IMR-90 (cell line): ENCODE measurements around the gene ACER1. TPM values are rescaled to one million over a fixed set of nuclear protein-coding genes. Genes with fewer than 3 reads are reported as not detected.

Source experiments
- ATAC-seq: fragments of 200-7000 bp; cut with Tn5 transposase; 2 replicates; pipeline ENCODE4 v1.9.1; 2020; ENCODE audit warnings: low read depth, mild to moderate bottlenecking, moderate library complexity
- BruUV-seq: library from RNA; stranded (reverse); fragments of 400-500 nt; replicated peaks from 2 replicates; lab custom pipeline; 2021; lab: Mats Ljungman, UMichigan
- CTCF ChIA-PET: fragments of 300-600 bp; formaldehyde crosslinking; extraction: SDS; loops from one replicate; lab custom pipeline; 2021; ENCODE audit warnings: antibody characterized with exemption; lab: Yijun Ruan, JAX
- POLR2A ChIA-PET: fragments of 300-600 bp; sonication (Branson Sonifier 250); formaldehyde crosslinking; loops from one replicate; lab custom pipeline; 2022; ENCODE audit warnings: antibody characterized with exemption; ENCODE audit not compliant: unreplicated experiment; lab: Charles Lee
- DNase-seq: peaks from one replicate; pipeline ENCODE4 v3.0.0; 2013
- H2AFZ ChIP-seq: replicated peaks from 2 replicates; pipeline ENCODE3; 2013; ENCODE audit warnings: low read length, mild to moderate bottlenecking; ENCODE audit not compliant: poor library complexity
- H2AK5ac ChIP-seq: 2 replicates; pipeline ENCODE4 v1.6.1; 2013; ENCODE audit warnings: low read depth, low read length, inconsistent platforms
- H2AK9ac ChIP-seq: replicated peaks from 2 replicates; pipeline ENCODE3; 2013; ENCODE audit warnings: mild to moderate bottlenecking, low read depth, low read length, moderate library complexity; ENCODE audit not compliant: poor library complexity
- H2BK120ac ChIP-seq: 2 replicates; pipeline ENCODE4 v1.6.1; 2013; ENCODE audit warnings: low read depth, low read length, inconsistent platforms
- H2BK15ac ChIP-seq: 3 replicates; pipeline ENCODE4 v1.6.1; 2013; ENCODE audit warnings: low read depth, low read length, inconsistent platforms
- H2BK20ac ChIP-seq: 2 replicates; pipeline ENCODE4 v1.6.1; 2013; ENCODE audit warnings: low read depth, mild to moderate bottlenecking, inconsistent platforms, low read length, moderate library complexity
- H2BK5ac ChIP-seq: 2 replicates; pipeline ENCODE4 v1.6.1; 2013; ENCODE audit warnings: mild to moderate bottlenecking, low read depth, low read length, inconsistent platforms; ENCODE audit not compliant: poor library complexity, severe bottlenecking
- H3K14ac ChIP-seq: replicated peaks from 2 replicates; pipeline ENCODE4 v1.6.1; 2013; ENCODE audit warnings: low read depth, low read length, inconsistent platforms
- H3K18ac ChIP-seq: 2 replicates; pipeline ENCODE4 v1.6.1; 2013; ENCODE audit warnings: low read depth, low read length, control low read depth
- H3K23ac ChIP-seq: 2 replicates; pipeline ENCODE4 v1.6.1; 2013; ENCODE audit warnings: low read depth, low read length, inconsistent platforms
- H3K27ac ChIP-seq: 2 replicates; pipeline ENCODE4 v1.5.1; 2013; ENCODE audit warnings: mild to moderate bottlenecking, control low read depth, low read length; ENCODE audit not compliant: insufficient read depth
- H3K27me3 ChIP-seq: 2 replicates; pipeline ENCODE4 v1.6.1; 2013; ENCODE audit warnings: low read length; ENCODE audit not compliant: control insufficient read depth, insufficient read depth
- H3K36me3 ChIP-seq: 2 replicates; pipeline ENCODE4 v1.6.1; 2013; ENCODE audit warnings: low read length, mixed read lengths; ENCODE audit not compliant: control insufficient read depth, insufficient read depth
- H3K4ac ChIP-seq: 2 replicates; pipeline ENCODE4 v1.6.1; 2013; ENCODE audit warnings: low read depth, low read length, inconsistent platforms
- H3K4me1 ChIP-seq: 2 replicates; pipeline ENCODE4 v1.6.1; 2013; ENCODE audit warnings: low read length, mixed read lengths; ENCODE audit not compliant: control insufficient read depth, insufficient read depth
- H3K4me2 ChIP-seq: 2 replicates; pipeline ENCODE4 v1.6.1; 2013; ENCODE audit warnings: low read depth, mild to moderate bottlenecking, control low read depth, low read length, moderate library complexity
- H3K4me3 ChIP-seq: 2 replicates; pipeline ENCODE4 v1.5.1; 2013; ENCODE audit warnings: low read depth, mild to moderate bottlenecking, control low read depth, low read length, moderate library complexity; ENCODE audit not compliant: insufficient read depth
- H3K56ac ChIP-seq: 2 replicates; pipeline ENCODE4 v1.6.1; 2013; ENCODE audit warnings: low read length, inconsistent platforms; ENCODE audit not compliant: insufficient read depth; ENCODE audit errors: extremely low read depth
- H3K79me1 ChIP-seq, 2 experiments: 2 replicates each; pipeline ENCODE4 v1.6.1; 2013; ENCODE audit warnings: low read length in 2 of 2, inconsistent platforms in 1 of 2, low read depth in 1 of 2
- H3K9ac ChIP-seq: 2 replicates; pipeline ENCODE4 v1.6.1; 2013; ENCODE audit warnings: low read depth, low read length, control low read depth
- H3K9me1 ChIP-seq: 2 replicates; pipeline ENCODE4 v1.6.1; 2013; ENCODE audit warnings: low read length, inconsistent platforms; ENCODE audit not compliant: insufficient read depth
- H3K9me3 ChIP-seq: 2 replicates; pipeline ENCODE4 v1.6.1; 2013; ENCODE audit warnings: low read length; ENCODE audit not compliant: control insufficient read depth, insufficient read depth
- H4K20me1 ChIP-seq: 2 replicates; pipeline ENCODE4 v1.6.1; 2013; ENCODE audit warnings: low read length, inconsistent platforms; ENCODE audit not compliant: insufficient read depth
- H4K5ac ChIP-seq: 2 replicates; pipeline ENCODE4 v1.6.1; 2013; ENCODE audit warnings: mild to moderate bottlenecking, low read depth, low read length, control low read depth
- H4K8ac ChIP-seq, 2 experiments: 2 replicates each; pipeline ENCODE4 v1.6.1; 2013; ENCODE audit warnings: low read depth in 2 of 2, low read length in 2 of 2, control low read depth in 1 of 2, inconsistent platforms in 1 of 2
- H4K91ac ChIP-seq: 2 replicates; pipeline ENCODE4 v1.6.1; 2013; ENCODE audit warnings: low read depth, low read length, inconsistent platforms; ENCODE audit not compliant: insufficient read depth
- BHLHE40 ChIP-seq: fragments of 150-350 bp; IDR thresholded peaks from 2 replicates; pipeline ENCODE4 v1.6.1; 2016; ENCODE audit warnings: mild to moderate bottlenecking, low read depth, low read length
- CEBPB ChIP-seq: IDR thresholded peaks from 2 replicates; pipeline ENCODE4 v1.6.1; 2012; ENCODE audit warnings: low read depth, low read length, improper control_type of control experiment
- CHD1 ChIP-seq: IDR thresholded peaks from 2 replicates; pipeline ENCODE4 v1.6.1; 2012; ENCODE audit warnings: low read depth, low read length, improper control_type of control experiment
- FOS ChIP-seq: fragments of 150-350 bp; IDR thresholded peaks from 2 replicates; pipeline ENCODE4 v1.6.1; 2016; ENCODE audit warnings: low read depth, low read length
- MAFK ChIP-seq: IDR thresholded peaks from 2 replicates; pipeline ENCODE4 v1.6.1; 2012; ENCODE audit warnings: low read depth, low read length, improper control_type of control experiment
- MAZ ChIP-seq: IDR thresholded peaks from 2 replicates; pipeline ENCODE4 v1.6.1; 2012; ENCODE audit warnings: low read depth, mild to moderate bottlenecking, low read length, improper control_type of control experiment, moderate library complexity, borderline replicate concordance
- MXI1 ChIP-seq: IDR thresholded peaks from 2 replicates; pipeline ENCODE4 v1.6.1; 2012; ENCODE audit warnings: low read depth, mild to moderate bottlenecking, low read length, moderate library complexity, borderline replicate concordance
- NFE2L2 ChIP-seq: fragments of 150-350 bp; IDR thresholded peaks from 2 replicates; pipeline ENCODE4 v1.6.1; 2016; ENCODE audit warnings: low read depth, mild to moderate bottlenecking, low read length
- POLR2A ChIP-seq: IDR thresholded peaks from 2 replicates; pipeline ENCODE4 v1.6.1; 2012; ENCODE audit warnings: mild to moderate bottlenecking, low read depth, low read length
- RAD21 ChIP-seq: IDR thresholded peaks from 2 replicates; pipeline ENCODE4 v1.6.1; 2012; ENCODE audit warnings: low read length, improper control_type of control experiment
- RCOR1 ChIP-seq: IDR thresholded peaks from 2 replicates; pipeline ENCODE4 v1.6.1; 2012; ENCODE audit warnings: mild to moderate bottlenecking, low read length, improper control_type of control experiment; ENCODE audit not compliant: insufficient replicate concordance
- RFX5 ChIP-seq: IDR thresholded peaks from 2 replicates; pipeline ENCODE4 v1.8.0; 2012; ENCODE audit warnings: low read depth, mild to moderate bottlenecking, low read length, moderate library complexity
- SMC3 ChIP-seq: fragments of 150-350 bp; IDR thresholded peaks from 2 replicates; pipeline ENCODE4 v1.6.1; 2016; ENCODE audit warnings: low read depth, mild to moderate bottlenecking, antibody characterized with exemption, low read length, moderate library complexity
- WGBS, 2 experiments: methylation state at CpG; one replicate each; pipeline versions ENCODE4 v1.1.5 to v1.1.7; 2013; ENCODE audit warnings: missing lambda C conversion rate in 2 of 2; ENCODE audit not compliant: insufficient read length in 1 of 2; ENCODE audit errors: extremely low coverage in 2 of 2; 5-methylcytosine and 5-hydroxymethylcytosine counted together
- dilution Hi-C: fragments of 300-500 bp; cut with HindIII; formaldehyde crosslinking; loops from one replicate; pipeline ENCODE4 v1.14.3; 2018; ENCODE audit warnings: low sequenced_read_pairs; ENCODE audit not compliant: unreplicated experiment
- in situ Hi-C: fragments of 300-500 bp; cut with MboI; formaldehyde crosslinking; loops from 3 replicates; pipeline ENCODE4 v1.14.3; 2019; ENCODE audit warnings: low sequenced_read_pairs, inconsistent platforms, mixed read lengths
- intact Hi-C: fragments of 100-400 bp; cut with micrococcal nuclease; formaldehyde crosslinking; loops from 2 replicates; pipeline ENCODE4 v1.10.0; 2022
- polyA plus RNA-seq, 3 experiments: library from polyadenylated mRNA; depleted of rRNA; stranded (reverse); fragments of >200 nt; gene quantifications; 2 replicates each; pipeline ENCODE4 v1.2.3, GENCODE V29; 2012; ENCODE audit warnings: low replicate concordance in 1 of 3
- total RNA-seq: library from RNA; depleted of rRNA; stranded (reverse); fragments of >200 nt; gene quantifications from 2 replicates; pipeline ENCODE4 v1.2.3, GENCODE V29; 2012
- TF ChIP-seq, protein P1 (sequence below): fragments of 150-350 bp; IDR thresholded peaks from 2 replicates; pipeline ENCODE4 v1.6.1; 2017; ENCODE audit warnings: mild to moderate bottlenecking, antibody characterized with exemption, low read length, low read depth
- TF ChIP-seq, protein P2 (sequence below): conservative IDR thresholded peaks from 2 replicates; pipeline ENCODE4 v1.5.1; 2012; ENCODE audit warnings: mild to moderate bottlenecking, low read depth, low read length, improper control_type of control experiment
- TF ChIP-seq, protein P3 (sequence below): fragments of 150-350 bp; IDR thresholded peaks from 2 replicates; pipeline ENCODE4 v1.6.1; 2016; ENCODE audit warnings: low read depth, mild to moderate bottlenecking, low read length, moderate library complexity, borderline replicate concordance

Gene ACER1
- total and polyA plus RNA-seq, 2 of the 4 experiments (the other 2 are of a cell fraction), result not detected

DNA sequence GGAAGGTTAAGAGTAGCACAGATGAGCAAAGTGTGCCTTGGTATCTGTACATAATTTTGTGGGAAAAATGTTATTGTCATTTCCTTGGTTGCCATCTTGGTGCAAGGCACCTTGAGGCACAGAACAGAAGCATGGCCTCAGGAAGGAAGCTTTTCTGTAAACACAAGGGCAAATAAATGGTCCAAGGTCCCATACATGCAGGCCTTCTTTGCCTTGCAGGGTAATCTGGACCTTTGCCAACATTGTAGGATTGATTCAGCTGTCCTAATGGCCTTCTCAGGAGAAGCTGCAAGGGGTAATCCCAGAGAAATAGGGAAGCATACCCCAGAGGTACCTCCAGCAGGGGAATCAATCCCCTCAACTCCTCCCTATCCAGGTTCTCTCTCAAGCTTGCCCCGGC lies 44.7 kb downstream of the ACER1 start:
- WGBS, 2 experiments, result no CpG with 5 or more reads among the region's 1 CpG
- no peak overlapping the region for H3K4ac ChIP-seq
- intact Hi-C loops, result no loop called here
- no TSS peak for BruUV-seq
- no peaks in the 10 kb centered on the region for H4K20me1 ChIP-seq
- no peak overlapping the region for H2BK120ac ChIP-seq
- no peak overlapping the region for H2AFZ ChIP-seq
- DNase-seq (no peak), ATAC-seq (no peak)
- no peak overlapping the region for H4K91ac ChIP-seq
- H3K36me3 ChIP-seq, result no peaks in the 10 kb centered on the region
- no peak overlapping the region for H3K18ac ChIP-seq
- H3K23ac ChIP-seq, result no peak overlapping the region
- H4K8ac ChIP-seq, result no peak overlapping the region
- H3K9me3 ChIP-seq, result peaks cover 55% of the 10 kb centered on the region
- no peak overlapping the region for H3K4me3 ChIP-seq
- no peak overlapping the region for H3K9ac ChIP-seq
- TF ChIP-seq FOS (no peak), POLR2A (no peak), NFE2L2 (no peak), RAD21 (no peak), MXI1 (no peak), RCOR1 (no peak), MAZ (no peak), SMC3 (no peak), MAFK (no peak), CHD1 (no peak), BHLHE40 (no peak), CEBPB (no peak), RFX5 (no peak)
- TF ChIP-seq, protein P1, sequence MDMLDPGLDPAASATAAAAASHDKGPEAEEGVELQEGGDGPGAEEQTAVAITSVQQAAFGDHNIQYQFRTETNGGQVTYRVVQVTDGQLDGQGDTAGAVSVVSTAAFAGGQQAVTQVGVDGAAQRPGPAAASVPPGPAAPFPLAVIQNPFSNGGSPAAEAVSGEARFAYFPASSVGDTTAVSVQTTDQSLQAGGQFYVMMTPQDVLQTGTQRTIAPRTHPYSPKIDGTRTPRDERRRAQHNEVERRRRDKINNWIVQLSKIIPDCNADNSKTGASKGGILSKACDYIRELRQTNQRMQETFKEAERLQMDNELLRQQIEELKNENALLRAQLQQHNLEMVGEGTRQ, result no peak
- TF ChIP-seq, protein P2, sequence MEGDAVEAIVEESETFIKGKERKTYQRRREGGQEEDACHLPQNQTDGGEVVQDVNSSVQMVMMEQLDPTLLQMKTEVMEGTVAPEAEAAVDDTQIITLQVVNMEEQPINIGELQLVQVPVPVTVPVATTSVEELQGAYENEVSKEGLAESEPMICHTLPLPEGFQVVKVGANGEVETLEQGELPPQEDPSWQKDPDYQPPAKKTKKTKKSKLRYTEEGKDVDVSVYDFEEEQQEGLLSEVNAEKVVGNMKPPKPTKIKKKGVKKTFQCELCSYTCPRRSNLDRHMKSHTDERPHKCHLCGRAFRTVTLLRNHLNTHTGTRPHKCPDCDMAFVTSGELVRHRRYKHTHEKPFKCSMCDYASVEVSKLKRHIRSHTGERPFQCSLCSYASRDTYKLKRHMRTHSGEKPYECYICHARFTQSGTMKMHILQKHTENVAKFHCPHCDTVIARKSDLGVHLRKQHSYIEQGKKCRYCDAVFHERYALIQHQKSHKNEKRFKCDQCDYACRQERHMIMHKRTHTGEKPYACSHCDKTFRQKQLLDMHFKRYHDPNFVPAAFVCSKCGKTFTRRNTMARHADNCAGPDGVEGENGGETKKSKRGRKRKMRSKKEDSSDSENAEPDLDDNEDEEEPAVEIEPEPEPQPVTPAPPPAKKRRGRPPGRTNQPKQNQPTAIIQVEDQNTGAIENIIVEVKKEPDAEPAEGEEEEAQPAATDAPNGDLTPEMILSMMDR, result no peak
- TF ChIP-seq, protein P3, sequence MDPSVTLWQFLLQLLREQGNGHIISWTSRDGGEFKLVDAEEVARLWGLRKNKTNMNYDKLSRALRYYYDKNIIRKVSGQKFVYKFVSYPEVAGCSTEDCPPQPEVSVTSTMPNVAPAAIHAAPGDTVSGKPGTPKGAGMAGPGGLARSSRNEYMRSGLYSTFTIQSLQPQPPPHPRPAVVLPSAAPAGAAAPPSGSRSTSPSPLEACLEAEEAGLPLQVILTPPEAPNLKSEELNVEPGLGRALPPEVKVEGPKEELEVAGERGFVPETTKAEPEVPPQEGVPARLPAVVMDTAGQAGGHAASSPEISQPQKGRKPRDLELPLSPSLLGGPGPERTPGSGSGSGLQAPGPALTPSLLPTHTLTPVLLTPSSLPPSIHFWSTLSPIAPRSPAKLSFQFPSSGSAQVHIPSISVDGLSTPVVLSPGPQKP, result no peak
- no peak overlapping the region for H2BK5ac ChIP-seq
- no peak overlapping the region for H2AK9ac ChIP-seq
- H3K27ac ChIP-seq, result no peak overlapping the region
- in situ Hi-C loops, result no loop called here
- H2AK5ac ChIP-seq, result no peak overlapping the region
- H3K27me3 ChIP-seq, result no peaks in the 10 kb centered on the region
- no peak overlapping the region for H3K14ac ChIP-seq
- no peak overlapping the region for H3K56ac ChIP-seq
- POLR2A ChIA-PET, result no interaction called here
- H4K5ac ChIP-seq, result no peak overlapping the region
- H3K4me2 ChIP-seq, result no peak overlapping the region
- no peaks in the 10 kb centered on the region for H3K9me1 ChIP-seq
- dilution Hi-C loops, result no loop called here
- H3K79me1 ChIP-seq, result no peaks in the 10 kb centered on the region
- no peaks in the 10 kb centered on the region for H3K4me1 ChIP-seq
- no peak overlapping the region for H2BK15ac ChIP-seq
- CTCF ChIA-PET, result no interaction called here
- H2BK20ac ChIP-seq, result no peak overlapping the region
